ENCODE data around the gene VENTX.

DNA sequence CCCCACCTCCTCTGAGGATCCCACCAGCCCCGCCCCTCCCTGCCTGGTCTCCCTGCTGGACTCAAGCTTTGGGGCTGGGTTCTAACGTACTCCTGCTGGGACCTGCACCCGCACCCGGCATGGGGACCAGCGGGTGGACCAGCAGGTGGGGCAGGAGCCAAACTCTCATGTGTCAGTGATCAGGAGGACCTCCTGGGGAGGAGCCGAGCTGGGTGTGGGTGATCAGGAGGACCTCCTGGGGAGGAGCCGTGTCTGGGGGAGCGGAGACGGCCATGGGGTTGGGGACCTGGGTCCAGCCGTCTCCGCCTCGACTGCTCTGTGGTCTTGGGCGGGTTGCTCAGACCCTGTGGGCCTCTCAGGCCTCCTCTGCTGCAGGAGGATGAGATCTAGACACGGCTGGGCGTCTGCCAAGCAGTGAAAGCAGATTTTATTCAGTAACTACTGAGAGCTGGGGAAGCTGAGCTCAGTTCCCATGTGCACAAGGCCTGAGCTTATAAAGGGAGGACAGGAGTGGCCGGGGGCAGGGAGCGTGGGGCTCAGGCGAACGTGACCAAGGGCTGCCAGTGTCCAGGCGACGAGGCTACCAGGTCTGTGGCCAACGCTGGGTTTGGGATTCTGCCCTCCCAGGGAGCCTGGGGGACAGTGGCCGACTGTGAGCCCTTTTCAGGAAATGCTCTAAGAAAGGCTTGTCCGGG, 41.3 kb upstream of the VENTX start:
- TF ChIP-seq EZH2phosphoT487 (IDR thresholded peaks at IDR 0.05; ENCODE audit: insufficient read depth, low read depth) (no peak), EZH2 (IDR thresholded peaks at IDR 0.05; ENCODE audit: insufficient read depth, poor library complexity, severe bottlenecking) (no peak)

Data from GM23248 (cell line).